HG03045 (cell line): ENCODE data around the gene ANKRD53.

Source experiments
- ATAC-seq: cut with Tn5 transposase; IDR thresholded peaks from one replicate; pipeline ENCODE4 v1.9.1; 2021; ENCODE audit warnings: mild to moderate bottlenecking, moderate library complexity; ENCODE audit not compliant: unreplicated experiment

ANKRD53 gene

GRCh38 chr2:70978341-70979179 lies at the start of gene ANKRD53:
ANKRD53 (plus strand) TSS chr2:70978630; CDS start chr2:70978646, 16 bp downstream.
- ATAC-seq, result no peak

- no peak for ATAC-seq
Observed at GRCh38 chr2:70930371-70931329, 47.8 kb upstream of the ANKRD53 start.

GRCh38 chr2:70931376-70932000 lies 46.9 kb upstream of the ANKRD53 start:
- no peak for ATAC-seq

- ATAC-seq, result no peak
Observed at GRCh38 chr2:70932631-70933230, 45.7 kb upstream of the ANKRD53 start.

- no peak for ATAC-seq
Observed at GRCh38 chr2:70934981-70935380, 43.4 kb upstream of the ANKRD53 start.

- ATAC-seq, result no peak
Observed at GRCh38 chr2:70935468-70936164, 42.8 kb upstream of the ANKRD53 start, which contains the start of gene ATP6V1B1. ATP6V1B1 (plus strand) TSS chr2:70935900; CDS start chr2:70935955, 55 bp downstream.

- ATAC-seq, result no peak
Observed at GRCh38 chr2:70936165-70936978, 42.1 kb upstream of the ANKRD53 start.

- no peak for ATAC-seq
Observed at GRCh38 chr2:70936979-70937811, 41.2 kb upstream of the ANKRD53 start.

- no peak for ATAC-seq
Observed at GRCh38 chr2:70937866-70938585, 40.4 kb upstream of the ANKRD53 start.

- no peak for ATAC-seq
Observed at GRCh38 chr2:70938586-70938950, 39.9 kb upstream of the ANKRD53 start.

- no peak for ATAC-seq
Observed at GRCh38 chr2:70939001-70939838, 39.2 kb upstream of the ANKRD53 start.

- no peak for ATAC-seq
Observed at GRCh38 chr2:70939839-70940580, 38.4 kb upstream of the ANKRD53 start.

GRCh38 chr2:70941186-70941585 lies 37.2 kb upstream of the ANKRD53 start:
- ATAC-seq, result no peak

GRCh38 chr2:70941701-70942100 lies 36.7 kb upstream of the ANKRD53 start:
- no peak for ATAC-seq

GRCh38 chr2:70942396-70943204 lies 35.8 kb upstream of the ANKRD53 start:
- no peak for ATAC-seq
